ENCODE measurements around the gene DEFB127. TPM values are rescaled to one million over a fixed set of nuclear protein-coding genes. Genes with fewer than 3 reads are reported as not detected.

DEFB127 gene
- total and polyA plus RNA-seq, 10 of the 15 experiments (the other 5 are each of a cell fraction or from before 2014, with no cell fraction given) = not detected

GRCh38 chr20:189611-190010 is 32.4 kb downstream of the DEFB127 start, which contains the start of gene DEFB128:
DEFB128 (minus strand) TSS chr20:189711; CDS start chr20:189623, 88 bp downstream.
- H3K9ac ChIP-seq (ENCODE audit: control insufficient read depth, insufficient read depth, low read length) = no peak within 1 kb of the TSS
- no peak within 1 kb of the TSS for H3K27ac ChIP-seq (ENCODE audit: control insufficient read depth, insufficient read depth)
- H3K27me3 ChIP-seq (replicated peaks in 1 of 2; ENCODE audit: control insufficient read depth in 2 of 2, insufficient read depth in 2 of 2, low read length in 1 of 2) = no peaks in the 10 kb centered on the region
- no peaks in the 10 kb centered on the region for H3K4me1 ChIP-seq (ENCODE audit: control insufficient read depth, insufficient read depth, low read length)
- H3K79me2 ChIP-seq (ENCODE audit: control insufficient read depth, insufficient read depth, low read length) = no peaks in the 10 kb centered on the region
- TF ChIP-seq CHD1 (IDR thresholded peaks at IDR 0.05; ENCODE audit: low read depth, low read length) (no peak), HSF1 (IDR thresholded peaks at IDR 0.05; ENCODE audit: low read depth, low read length) (no peak), KDM1A (IDR thresholded peaks at IDR 0.05; ENCODE audit: borderline replicate concordance) (no peak), IRF3 (IDR thresholded peaks at IDR 0.05) (no peak), IKZF1 (conservative IDR thresholded peaks at IDR 0.05) (no peak), FOXM1 (IDR thresholded peaks at IDR 0.05; ENCODE audit: low read depth, low read length) (no peak), EED (IDR thresholded peaks at IDR 0.05; ENCODE audit: low read depth) (no peak), ATF2 (IDR thresholded peaks at IDR 0.05; ENCODE audit: low read length) (no peak), STAT1 (conservative IDR thresholded peaks at IDR 0.05) (no peak), KLF5 (IDR thresholded peaks at IDR 0.05; ENCODE audit: partially characterized antibody) (no peak)
- no TSS peak for BruUV-seq (replicated peaks)
- no peak for ATAC-seq
- no peaks in the 10 kb centered on the region for H3K36me3 ChIP-seq (ENCODE audit: control insufficient read depth in 2 of 2, insufficient read depth in 2 of 2, low read length in 1 of 2)
- ChIA-PET SMC1A (ENCODE audit: uncharacterized antibody, unreplicated experiment) (no interaction called here), CTCF (no interaction called here), POLR2A (no interaction called here), RAD21 (ENCODE audit: unreplicated experiment) (no interaction called here)
- 5% methylated on average over 7 of the region's 7 CpGs for WGBS (ENCODE audit: insufficient coverage, insufficient replicate concordance, low lambda C conversion rate, missing lambda C conversion rate)
- in situ Hi-C loops (cut with MboI) (no loop called here), intact Hi-C loops (cut with micrococcal nuclease; ENCODE audit: unreplicated experiment) (no loop called here)
- no peak within 1 kb of the TSS for H3K4me2 ChIP-seq (ENCODE audit: control insufficient read depth, insufficient read depth)
- no peak within 1 kb of the TSS for H2AFZ ChIP-seq (ENCODE audit: control insufficient read depth, low read depth, low read length)
- H4K20me1 ChIP-seq (ENCODE audit: control insufficient read depth, insufficient read depth) = no peaks in the 10 kb centered on the region
- no peak for FAIRE-seq
- no peak within 1 kb of the TSS for H3K4me3 ChIP-seq
- DNase-seq (ENCODE audit: low read depth, low spot score) = no peak
- H3K9me3 ChIP-seq (replicated peaks; ENCODE audit: control insufficient read depth, insufficient read depth, low read length) = no peaks in the 10 kb centered on the region
